GM18858 (cell line): ENCODE data around the gene SRMS.

Source experiments
- ATAC-seq: cut with Tn5 transposase; IDR thresholded peaks from one replicate; pipeline ENCODE4 v1.9.1; 2021; ENCODE audit not compliant: unreplicated experiment

SRMS gene

DNA sequence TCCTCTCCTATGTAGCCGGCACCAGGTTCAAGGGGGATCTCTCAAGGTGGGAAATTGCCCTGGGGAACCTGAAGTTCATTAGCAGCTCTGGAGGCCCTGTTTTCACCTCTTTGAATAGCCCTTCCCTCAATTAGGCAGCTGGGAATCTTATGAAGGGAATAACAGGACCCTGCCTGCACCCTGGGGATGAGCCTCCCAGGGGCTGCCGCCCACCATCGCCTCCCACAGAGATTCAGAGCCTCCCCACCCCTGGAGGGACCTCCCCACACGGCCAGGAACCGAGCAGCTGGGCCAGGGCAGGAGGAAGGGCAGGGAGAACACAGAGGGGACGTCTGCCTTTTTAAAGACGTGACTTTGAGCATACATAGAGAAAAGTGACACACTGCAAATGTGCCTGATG, 44.0 kb downstream of the SRMS start:
- no peak for ATAC-seq

DNA sequence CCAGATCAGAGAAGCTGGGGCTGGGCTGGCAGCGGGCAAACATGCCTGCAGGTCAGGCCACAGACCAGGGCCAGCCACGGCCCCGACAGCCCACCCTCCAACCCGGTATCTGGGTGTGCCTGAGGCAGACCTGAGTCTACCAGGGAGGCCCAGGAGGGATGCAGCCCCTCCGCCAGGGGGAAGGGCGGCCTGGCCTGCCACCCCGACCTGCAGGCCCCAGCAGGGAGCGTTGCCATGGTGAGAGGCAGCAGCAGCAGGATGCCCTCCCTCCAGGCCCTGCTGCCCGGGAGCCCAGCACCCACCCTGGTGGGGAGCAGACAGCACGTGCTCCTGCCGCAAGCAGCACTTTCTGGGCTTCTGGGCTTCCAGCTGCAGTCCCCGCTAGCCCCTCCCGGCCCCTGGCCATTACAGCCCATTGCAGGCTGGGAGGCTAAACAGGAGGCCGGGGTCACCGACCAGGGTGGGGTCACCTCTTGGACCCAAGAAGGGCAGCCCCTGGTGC, 44.8 kb downstream of the SRMS start:
- no peak for ATAC-seq

DNA sequence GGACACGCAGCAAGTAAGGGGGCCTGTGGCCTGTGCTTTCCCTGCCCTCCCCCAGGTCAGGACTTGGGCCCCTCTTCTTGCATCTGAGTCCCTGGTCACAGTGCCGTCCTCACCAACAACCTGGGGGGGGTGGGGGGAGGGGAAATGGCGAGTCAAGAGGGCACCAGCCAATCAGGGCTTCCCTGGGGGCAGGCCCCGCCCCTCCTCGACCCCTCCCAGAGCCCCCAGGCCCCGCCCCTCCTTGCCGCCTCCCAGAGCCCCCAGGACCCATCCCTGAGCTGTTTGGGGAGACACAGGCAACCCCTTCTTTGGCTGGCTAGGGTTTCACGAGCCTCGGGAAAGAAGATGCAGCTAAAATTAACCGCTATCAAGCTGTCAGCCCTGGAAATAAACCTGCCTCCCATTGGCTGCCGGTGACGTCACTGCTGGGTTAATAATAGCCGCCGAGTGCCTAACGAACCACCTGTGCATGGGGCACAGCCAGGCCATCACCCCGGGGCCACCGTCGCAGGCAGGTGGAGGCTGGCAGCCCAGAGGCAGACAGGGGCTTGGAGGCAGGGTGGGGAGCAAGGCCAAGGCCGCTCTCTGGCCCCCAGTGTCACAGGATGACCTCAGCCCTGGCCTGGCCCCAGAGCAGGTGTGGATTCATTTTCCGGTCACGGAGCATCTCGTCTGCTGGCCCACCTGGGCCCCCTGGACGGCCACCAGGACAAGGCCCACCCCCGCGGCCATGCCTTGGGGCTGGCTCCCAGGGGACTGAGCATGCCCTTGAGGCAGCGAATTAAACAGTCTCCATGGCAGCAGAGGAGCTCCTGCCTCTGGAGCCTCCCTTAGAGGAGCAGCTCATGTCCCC, 45.5 kb downstream of the SRMS start:
- ATAC-seq = no peak

DNA sequence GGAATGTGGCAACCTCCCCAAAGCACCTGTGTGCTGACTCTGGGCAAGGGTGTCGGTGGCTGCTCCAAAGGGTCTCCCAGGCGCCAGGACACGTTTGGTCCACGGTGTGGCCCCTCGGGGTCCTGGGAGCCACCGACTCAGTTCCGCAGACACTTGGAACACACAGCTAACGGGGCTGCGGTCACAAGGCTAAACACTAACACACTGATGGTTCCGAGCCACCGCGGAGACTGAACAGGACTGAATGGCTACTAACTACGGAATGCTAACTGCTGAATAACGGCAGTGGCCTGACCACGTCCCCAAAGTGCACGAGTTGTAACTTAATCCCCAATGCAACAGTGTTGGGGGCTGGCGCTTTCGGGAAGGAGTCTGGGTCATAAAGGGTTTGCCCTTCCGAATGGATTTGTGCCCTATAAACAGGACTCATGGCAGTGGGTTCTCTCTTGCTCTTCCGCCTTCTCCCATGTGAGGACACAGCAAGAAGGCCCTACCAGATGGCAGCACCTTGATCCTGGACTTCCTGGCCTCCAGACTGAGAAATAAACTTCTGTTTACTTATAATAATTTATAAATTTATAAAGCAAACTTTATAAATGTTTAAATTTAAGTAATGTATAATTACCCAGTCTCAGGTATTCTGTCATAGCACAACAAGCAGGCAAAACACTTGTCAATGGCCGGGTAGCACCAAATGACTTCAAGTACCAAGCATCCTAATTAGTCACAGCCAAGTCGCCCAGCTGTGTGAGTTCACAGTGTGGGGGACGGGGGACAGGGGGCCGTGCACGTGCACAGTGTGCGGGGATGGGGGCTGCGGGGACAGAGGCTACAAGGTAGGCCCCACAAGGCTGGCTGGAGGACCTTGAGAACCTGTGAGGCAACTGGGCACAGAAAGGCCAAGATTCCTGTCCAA, 46.4 kb downstream of the SRMS start:
- no peak for ATAC-seq

DNA sequence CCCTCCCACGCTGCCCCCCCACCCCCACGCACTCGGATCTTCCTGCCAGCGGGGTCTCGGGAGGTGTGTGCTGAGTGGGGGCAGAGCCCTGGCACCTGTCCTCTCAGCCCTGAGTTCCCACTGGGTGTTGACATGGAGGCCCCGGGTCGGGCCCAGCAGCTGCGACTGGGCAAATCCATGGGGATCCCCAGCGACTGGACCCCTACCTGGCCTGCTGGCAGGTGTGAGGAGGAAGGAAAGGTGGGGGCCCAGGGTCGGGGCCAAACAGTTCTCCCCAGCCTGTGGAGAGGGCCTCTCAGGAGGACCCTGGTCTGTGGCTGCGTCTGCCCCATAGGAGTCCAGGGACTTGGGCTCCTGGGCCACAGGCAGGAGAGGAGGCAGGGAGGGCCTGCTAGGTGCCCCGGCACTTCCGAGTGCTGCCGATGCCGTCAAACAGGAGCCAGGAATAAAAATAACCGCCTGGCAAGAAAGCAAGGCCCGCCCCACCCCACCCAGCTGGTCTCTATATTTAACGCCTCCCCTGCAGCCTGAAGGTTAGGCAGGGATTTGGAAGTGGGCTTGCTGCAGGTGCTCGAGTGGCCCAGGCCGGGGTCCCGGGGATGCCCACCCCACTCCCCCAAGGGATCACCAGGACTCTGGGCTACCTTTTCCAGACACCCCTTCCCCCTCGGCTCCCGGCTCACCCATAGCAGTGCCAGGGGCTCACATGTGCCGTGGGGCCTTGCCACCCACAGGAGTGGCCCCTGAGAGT, 47.2 kb downstream of the SRMS start:
- no peak for ATAC-seq

DNA sequence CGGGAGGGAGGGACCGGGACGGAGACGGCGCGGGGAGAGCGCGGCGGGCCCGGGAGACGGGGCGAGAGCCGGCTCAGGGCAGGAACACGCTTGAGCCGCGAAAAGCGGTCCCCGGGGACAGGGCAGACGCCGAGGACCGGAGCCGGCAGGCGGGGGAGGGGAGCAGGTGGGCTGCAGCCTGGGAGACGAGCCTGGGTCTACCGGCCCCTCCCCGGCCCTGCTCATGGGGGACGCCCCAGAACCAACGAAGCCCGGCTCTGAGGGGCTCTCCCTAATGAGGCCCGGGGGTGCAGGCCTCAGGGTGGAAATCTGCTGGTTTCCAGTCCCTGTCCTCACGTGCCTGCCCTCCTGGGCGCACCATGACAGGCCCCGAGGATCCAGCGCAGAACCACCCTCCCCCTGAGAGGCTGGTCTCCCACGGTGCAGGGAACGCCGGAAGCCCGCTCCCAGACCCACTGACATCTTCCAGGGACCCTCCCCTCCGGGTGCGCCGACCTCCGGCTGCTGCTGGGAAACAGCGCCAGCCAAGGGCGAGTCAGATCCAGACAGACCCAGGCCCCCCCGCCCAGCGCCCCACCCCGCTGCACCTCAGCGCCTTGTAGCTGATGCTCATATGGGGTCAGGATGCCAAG, 48.1 kb downstream of the SRMS start:
- no peak for ATAC-seq

DNA sequence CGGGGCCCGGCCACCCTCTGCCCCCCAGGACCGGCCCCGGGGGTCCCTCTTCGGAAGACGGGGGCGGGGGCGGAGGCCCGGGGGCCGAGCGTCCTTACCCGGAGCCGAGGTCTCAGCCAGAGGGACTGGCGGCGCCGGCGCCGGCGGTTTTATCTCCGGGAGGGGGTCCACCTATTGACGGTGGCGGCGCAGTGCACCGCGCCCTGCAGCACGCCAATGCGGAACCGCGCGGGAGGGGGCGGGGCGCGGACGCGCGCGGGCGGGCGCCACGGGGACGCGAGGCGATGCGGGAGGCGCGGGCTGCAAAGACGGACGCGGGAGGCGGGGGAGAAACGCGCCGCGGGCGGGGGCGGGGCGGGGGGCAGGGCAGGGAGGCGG, 48.6 kb downstream of the SRMS start, which contains the start of gene EEF1A2:
Gene EEF1A2, minus strand, starts transcription at position 124 of the 378 bp plus-strand sequence. CDS start 1,320 bp downstream, outside the sequence.
- no peak for ATAC-seq

DNA sequence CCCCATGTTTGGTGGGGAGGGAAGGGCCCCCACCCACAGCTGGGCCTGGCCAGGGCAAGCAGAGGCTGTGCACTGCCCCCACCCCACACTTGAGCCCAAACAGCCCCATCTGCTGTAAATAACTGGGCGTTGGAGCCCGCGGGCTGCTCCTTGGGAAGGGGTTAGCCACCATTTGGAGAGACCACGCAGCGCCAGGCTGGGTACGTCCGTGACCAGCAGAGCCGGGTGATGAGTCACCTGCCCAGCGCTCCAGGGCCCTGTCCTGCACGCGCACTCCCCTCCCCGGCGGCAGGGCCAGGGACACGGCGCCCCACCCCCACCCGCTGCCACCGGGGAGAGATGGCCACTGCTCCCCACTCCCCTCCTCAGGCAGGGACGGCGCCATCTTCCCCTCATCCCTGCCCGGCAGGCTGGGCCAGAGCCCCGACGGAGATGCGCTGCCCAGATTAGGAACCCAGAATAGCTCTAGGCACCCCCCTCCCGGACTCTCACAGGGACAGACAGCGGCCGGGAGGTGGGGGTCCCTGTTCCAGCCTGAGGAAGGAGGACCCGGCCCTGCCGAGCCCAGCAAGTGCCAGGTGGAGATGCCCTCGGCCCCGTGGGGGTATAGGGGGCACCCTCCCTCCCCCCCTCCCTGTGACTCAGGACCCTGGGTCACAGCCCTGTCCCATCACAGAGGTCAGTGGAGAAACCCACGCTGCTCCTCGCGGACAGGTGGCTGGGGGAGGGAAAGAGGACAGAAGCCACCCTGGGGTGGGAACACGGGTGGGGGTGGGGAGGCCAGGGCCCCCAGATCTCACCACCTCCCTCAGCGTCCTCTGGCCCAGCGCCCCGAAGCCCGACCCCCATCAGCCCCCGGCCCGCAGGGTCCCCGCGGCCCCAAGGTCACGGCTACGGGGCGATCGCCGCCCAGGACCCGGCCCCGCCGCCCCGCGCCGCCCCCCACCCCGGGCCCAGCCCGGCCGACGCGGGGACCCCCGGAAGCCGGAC, 49.3 kb downstream of the SRMS start:
- no peak for ATAC-seq

DNA sequence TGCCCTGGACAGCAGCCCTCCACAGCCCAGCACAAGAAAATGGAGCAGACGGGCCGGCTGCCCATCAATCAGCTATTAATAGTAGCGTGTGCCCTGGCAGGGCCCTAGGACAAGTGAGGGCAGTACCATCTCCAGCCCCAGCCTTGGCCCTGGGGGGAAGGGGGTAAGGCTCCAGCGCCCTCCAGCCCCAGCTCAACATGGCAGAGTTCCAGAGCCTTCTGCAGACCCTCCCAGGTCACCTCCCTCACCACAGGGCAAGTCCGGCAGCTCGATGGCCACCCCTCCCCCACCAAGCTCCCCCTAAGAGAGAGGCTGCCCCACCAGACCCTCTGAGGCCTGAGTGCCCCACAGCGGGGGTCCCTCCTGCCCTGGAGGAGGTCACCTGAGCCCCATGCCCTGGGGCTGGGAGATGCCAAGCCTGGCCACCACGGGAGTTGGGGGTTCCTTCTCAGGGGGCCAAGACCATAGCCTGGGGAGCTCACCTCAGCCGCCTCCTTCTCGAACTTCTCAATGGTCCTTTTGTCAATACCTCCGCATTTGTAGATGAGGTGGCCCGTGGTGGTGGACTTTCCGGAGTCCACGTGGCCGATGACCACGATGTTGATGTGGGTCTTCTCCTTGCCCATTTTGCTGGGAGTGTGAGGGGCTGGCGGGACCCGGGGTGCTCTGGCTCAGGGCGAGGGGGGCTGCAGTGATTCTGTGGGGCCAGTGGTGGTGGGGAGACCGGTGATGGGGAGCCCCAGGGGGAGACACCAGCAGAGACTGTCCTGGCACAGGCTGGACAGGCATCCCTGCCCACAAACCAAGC, 50.2 kb downstream of the SRMS start:
- no peak for ATAC-seq

DNA sequence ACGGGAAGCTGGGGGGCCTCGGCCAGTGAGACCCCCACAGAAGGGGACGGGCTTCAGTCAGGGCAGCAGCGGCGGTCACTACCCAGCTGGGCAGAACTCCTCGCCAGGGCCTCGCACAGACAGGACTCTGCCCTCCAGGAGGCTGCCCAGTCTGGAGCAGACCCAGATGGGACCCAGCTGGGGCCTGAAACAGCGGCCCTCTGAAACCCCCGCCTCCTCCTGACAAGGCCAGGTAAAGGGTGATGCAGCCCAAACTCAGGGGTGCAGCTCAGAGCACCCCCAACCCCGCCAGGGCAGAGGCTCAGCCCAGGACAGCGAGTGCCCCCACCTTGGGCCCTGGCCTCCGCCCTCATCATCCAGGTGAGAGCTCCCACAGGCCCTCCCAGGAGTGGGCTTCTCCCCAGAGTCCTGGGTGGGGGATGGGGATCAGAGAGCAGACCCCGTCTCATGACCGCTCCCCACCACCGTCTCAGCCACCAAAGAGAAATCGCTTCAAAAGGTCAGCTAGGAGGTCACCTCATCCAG, 50.9 kb downstream of the SRMS start:
- ATAC-seq = no peak

DNA sequence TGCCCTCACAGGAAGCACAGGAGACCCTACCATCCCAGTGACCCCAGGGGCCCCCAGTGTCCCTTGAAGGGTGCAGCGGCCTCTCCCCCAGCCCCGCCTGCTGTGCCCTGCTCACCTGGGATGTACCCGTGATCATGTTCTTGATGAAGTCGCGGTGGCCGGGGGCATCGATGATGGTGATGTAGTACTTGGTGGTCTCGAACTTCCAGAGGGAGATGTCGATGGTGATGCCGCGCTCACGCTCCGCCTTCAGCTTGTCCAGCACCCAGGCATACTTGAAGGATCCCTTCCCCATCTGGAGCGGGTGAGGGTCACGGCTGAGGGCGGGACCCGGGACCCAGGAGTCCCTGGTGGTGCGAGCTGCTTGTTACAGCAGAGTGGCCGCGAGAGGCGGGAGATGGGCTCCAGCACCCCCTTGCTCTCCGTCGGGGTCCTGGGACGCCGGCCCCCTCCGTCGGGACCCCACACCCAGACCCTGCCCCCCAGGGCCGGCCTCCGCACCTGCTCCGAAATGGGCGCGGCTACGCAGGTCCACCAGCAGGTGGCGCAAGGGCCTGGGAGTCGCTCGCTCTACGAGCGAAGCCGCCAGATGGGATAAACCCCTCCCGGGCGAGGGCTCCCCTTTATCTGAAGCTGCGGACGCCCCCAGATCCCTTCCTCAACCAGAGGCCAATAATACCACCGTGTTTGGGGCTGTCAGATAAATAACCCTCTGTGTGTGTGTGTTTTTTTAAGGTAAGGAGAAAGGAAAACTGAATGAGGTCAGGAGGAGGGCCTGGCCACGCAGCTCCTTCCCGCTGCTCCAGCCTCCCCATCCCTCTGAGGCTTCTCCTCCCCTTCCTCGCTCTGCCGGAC, 51.6 kb downstream of the SRMS start:
- ATAC-seq = no peak

DNA sequence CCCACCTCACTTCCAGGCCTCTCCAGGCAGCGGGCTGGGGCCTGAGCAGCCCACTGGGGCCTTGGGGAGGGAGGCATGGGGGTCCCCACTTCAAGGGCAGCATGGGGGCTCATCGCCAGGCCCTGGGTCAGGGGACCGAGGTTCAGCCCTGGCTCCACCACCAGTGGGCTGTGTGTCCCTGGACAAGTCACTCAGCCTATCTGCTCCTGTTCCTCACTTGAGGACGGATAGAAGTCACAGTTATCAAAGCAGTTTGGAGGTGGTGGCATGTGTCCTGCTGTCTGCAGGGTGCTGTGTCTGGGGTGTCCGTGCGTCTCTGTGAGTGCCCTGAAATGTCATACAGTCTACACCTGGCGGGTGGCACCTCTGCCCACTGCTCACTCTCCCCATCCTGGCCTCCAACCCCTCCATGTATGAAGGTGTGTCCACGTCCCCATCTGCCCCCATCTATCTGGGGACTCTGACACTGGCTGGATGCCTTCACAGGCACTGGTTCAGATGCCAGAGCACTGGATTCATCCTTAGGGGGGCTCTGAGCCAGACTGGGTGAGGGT, 52.3 kb downstream of the SRMS start:
- no peak for ATAC-seq

DNA sequence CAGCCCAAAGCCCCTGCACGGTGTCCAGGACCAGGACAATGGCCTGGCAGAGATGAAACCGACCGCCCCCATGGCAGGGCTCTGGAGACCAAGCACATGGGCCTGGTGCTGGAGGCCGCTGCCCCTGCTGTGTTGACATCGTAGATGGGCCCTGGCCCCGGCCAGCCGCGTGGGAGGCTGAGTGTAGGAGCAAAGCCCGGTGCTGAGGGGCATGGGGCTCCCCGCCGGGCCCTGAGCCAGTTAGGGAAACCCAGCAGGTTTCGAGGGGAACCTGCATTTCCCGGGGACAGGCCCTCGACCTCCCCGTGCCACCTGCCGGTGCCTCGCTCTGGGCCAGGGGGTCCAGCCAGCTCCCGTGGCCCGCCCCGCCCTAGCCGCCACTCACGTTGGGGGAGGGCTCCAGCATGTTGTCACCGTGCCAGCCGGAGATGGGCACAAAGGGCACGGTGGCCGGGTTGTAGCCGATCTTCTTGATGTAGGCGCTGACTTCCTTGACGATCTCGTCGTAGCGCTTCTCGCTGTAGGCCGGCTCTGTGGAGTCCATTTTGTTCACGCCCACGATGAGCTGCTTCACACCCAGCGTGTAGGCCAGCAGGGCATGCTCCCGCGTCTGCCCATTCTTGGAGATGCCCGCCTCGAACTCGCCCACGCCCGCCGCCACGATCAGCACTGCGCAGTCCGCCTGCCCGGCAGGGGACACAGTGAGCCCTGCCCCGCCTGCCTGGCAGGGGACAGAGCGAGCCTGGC, 53.0 kb downstream of the SRMS start:
- ATAC-seq = no peak

DNA sequence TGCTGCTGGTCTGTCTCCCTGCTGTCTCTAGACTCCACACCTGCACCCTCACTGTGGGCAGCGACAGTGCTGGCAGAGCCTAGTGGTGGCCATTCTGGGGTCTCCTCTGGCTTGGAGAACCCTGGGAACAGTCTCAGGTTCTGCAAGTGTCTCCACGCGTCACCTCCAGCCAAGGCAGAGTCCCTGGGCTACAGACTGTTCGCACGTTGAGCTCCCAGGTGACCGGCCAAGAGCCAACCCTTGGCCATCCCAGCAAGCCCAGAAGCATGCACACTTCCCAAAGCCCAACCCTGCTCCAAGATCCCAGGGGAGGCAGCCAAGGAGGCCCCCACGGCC, 53.5 kb downstream of the SRMS start:
- no peak for ATAC-seq

DNA sequence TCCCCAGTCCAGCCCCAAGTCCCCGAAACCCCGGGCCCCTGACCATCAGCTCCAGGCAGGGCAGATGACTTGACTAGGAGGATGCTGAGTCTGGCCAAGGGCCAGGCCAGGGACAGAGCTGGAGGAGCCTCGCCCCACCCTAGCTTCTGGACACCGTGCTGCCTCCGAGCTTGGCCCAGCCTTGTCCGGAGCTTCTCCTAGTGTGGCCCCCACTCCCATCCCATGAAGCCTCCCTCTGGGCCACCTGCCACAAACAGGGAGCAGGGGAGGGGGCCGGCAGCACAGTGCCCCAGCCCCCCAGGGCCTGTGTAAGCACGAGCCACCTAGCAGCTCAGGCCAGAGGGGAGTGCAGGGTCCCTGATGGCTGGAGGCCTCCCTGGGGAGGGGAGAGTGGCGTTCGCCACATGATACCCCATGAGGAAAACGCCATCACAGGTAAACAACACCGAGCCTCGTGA, 54.0 kb downstream of the SRMS start:
- ATAC-seq = no peak

DNA sequence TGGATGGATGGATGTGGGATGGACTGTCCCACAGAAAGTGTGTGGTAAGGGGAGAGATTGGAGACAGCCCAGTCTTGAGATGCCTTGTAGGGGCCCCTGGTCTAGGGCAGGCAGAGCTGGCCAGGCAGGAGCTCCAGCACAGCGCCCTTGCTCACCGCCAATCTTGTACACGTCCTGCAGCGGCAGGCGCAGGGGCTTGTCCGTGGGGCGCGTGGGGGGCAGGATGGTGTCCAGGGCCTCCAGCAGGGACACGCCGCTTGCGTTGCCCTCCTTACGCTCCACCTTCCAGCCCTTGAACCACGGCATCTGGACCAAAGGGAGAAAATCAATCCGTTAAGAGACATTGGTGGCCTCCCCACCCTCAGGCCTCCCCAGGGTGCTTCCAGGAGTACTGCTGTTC, 54.6 kb downstream of the SRMS start:
- no peak for ATAC-seq
